ENCODE results near the gene UBTD1. TPM values are rescaled to one million over a fixed set of nuclear protein-coding genes. Genes with fewer than 3 reads are reported as not detected.

Gene UBTD1
- total RNA-seq, 1 donor from 2014 or later: 0.91 TPM

- TF ChIP-seq CTCF (IDR thresholded peaks at IDR 0.05): no peak
- H3K4me3 Mint-ChIP-seq: no peak overlapping the region
- H3K27ac Mint-ChIP-seq: no peak overlapping the region
- ATAC-seq (ENCODE audit: low read depth) (no peak), DNase-seq (no peak)
- ChIA-PET POLR2A (no interaction called here), CTCF (interaction anchor here (1.0 kb wide), 1 partner anchor 141 kb away, joined by 3 read pairs; no protein-coding TSS in a partner anchor)
- H3K36me3 Mint-ChIP-seq (ENCODE audit: low read depth): no peaks in the 10 kb centered on the region
- no peaks in the 10 kb centered on the region for H3K9me3 Mint-ChIP-seq
- H3K27me3 Mint-ChIP-seq: no peaks in the 10 kb centered on the region
- no peaks in the 10 kb centered on the region for H3K4me1 Mint-ChIP-seq
- intact Hi-C loops (cut with micrococcal nuclease): no loop called here
Observed at GRCh38 chr10:97590748-97591495, 92.2 kb downstream of the UBTD1 start.

GRCh38 chr10:97593421-97593820 lies 94.7 kb downstream of the UBTD1 start:
- intact Hi-C loops (cut with micrococcal nuclease): no loop called here
- ChIA-PET CTCF (no interaction called here), POLR2A (no interaction called here)
- Mint-ChIP-seq H3K36me3 (ENCODE audit: low read depth) (no peaks in the 10 kb centered on the region), H3K4me1 (no peaks in the 10 kb centered on the region), H3K27ac (no peak overlapping the region), H3K4me3 (no peak overlapping the region), H3K9me3 (no peaks in the 10 kb centered on the region), H3K27me3 (no peaks in the 10 kb centered on the region)
- TF ChIP-seq CTCF (IDR thresholded peaks at IDR 0.05): no peak
- DNase-seq: no peak
- no peak for ATAC-seq (ENCODE audit: low read depth)

GRCh38 chr10:97596101-97597082 lies 97.7 kb downstream of the UBTD1 start:
- Mint-ChIP-seq H3K9me3 (no peaks in the 10 kb centered on the region), H3K36me3 (ENCODE audit: low read depth) (no peaks in the 10 kb centered on the region), H3K4me1 (no peaks in the 10 kb centered on the region), H3K27me3 (no peaks in the 10 kb centered on the region), H3K4me3 (no peak overlapping the region), H3K27ac (no peak overlapping the region)
- ChIA-PET POLR2A (no interaction called here), CTCF (no interaction called here)
- intact Hi-C loops (cut with micrococcal nuclease): no loop called here
- ATAC-seq (ENCODE audit: low read depth) (no peak), DNase-seq (no peak)
- TF ChIP-seq CTCF (IDR thresholded peaks at IDR 0.05): no peak

GRCh38 chr10:97597778-97598177 lies 99.1 kb downstream of the UBTD1 start:
- CTCF ChIA-PET: no interaction called here
- H3K27ac Mint-ChIP-seq: no peak overlapping the region
- no peak for TF ChIP-seq CTCF (IDR thresholded peaks at IDR 0.05)

More at GRCh38 chr10:97597778-97598177, 99.1 kb downstream of the UBTD1 start:
- H3K4me3 Mint-ChIP-seq: no peak overlapping the region
- intact Hi-C loops (cut with micrococcal nuclease): no loop called here
- DNase-seq: no peak
- POLR2A ChIA-PET: no interaction called here
- ATAC-seq (ENCODE audit: low read depth): no peak
- H3K36me3 Mint-ChIP-seq (ENCODE audit: low read depth): no peaks in the 10 kb centered on the region
- no peaks in the 10 kb centered on the region for H3K9me3 Mint-ChIP-seq
- H3K27me3 Mint-ChIP-seq: no peaks in the 10 kb centered on the region
- H3K4me1 Mint-ChIP-seq: no peaks in the 10 kb centered on the region

All from activated B cell treated with CpG ODN at 0.5 μM for 24 hours (primary cell).